Measurements from ENCODE around the gene OSBP2.
A peak's percentile ranks its signal among the peaks of the same experiment; 100 is the strongest.

The OSBP2 gene

GRCh38 chr22:30823015-30823370 lies 128.3 kb downstream of the OSBP2 start:
- Histone ChIP-seq H3K14ac (ENCODE audit: low read length) (no peak overlapping the region), H3K79me2 (ENCODE audit: control insufficient read depth, insufficient read depth, low read length, poor library complexity) (no peaks in the 10 kb centered on the region), H2BK12ac (ENCODE audit: low read length) (no peak overlapping the region), H3K4ac (ENCODE audit: low read depth, low read length) (no peak overlapping the region), H3K9me3 (ENCODE audit: insufficient read depth, low read depth, low read length) (peaks cover 2% of the 10 kb centered on the region), H4K91ac (ENCODE audit: low read depth, low read length) (no peak overlapping the region), H3K79me1 (ENCODE audit: low read length) (no peaks in the 10 kb centered on the region), H3K27me3 (ENCODE audit: insufficient read depth, low read length) (peaks cover 19% of the 10 kb centered on the region), H3K4me3 (ENCODE audit: low read depth, low read length) (no peak overlapping the region), H3K4me1 (ENCODE audit: control insufficient read depth in 1 of 2, insufficient read depth in 2 of 2, low read length in 2 of 2) (peaks cover 5 to 7% of the 10 kb centered on the region in 2 experiments), H4K8ac (ENCODE audit: low read depth, low read length) (no peak overlapping the region), H2AK5ac (ENCODE audit: low read length) (no peak overlapping the region), H3K36me3 (ENCODE audit: control insufficient read depth in 1 of 2, insufficient read depth in 2 of 2, low read length in 2 of 2) (no peaks in the 10 kb centered on the region), H3K23ac (ENCODE audit: low read length) (no peak overlapping the region), H3K27ac (ENCODE audit: low read depth, low read length) (no peak overlapping the region), H3K9ac (ENCODE audit: low read length) (no peak overlapping the region), H2AFZ (ENCODE audit: insufficient read depth, low read length, poor library complexity) (no peak overlapping the region), H2BK5ac (ENCODE audit: low read depth, low read length, poor library complexity) (no peak overlapping the region), H3K4me2 (ENCODE audit: low read length) (peak overlapping the region; percentile 76), H2BK120ac (ENCODE audit: insufficient read depth, low read length, poor library complexity) (no peak overlapping the region), H3K18ac (ENCODE audit: low read length) (no peak overlapping the region), H4K12ac (ENCODE audit: low read depth, low read length) (no peak overlapping the region)
- no CpG with 5 or more reads among the region's 11 CpGs for WGBS (ENCODE audit: extremely low coverage, insufficient coverage, insufficient read length)
- peak in 1 of 2 donors; percentile 35 for DNase-seq

GRCh38 chr22:30824096-30824495 lies 129.4 kb downstream of the OSBP2 start:
- Histone ChIP-seq H2AK5ac (ENCODE audit: low read length) (no peak overlapping the region), H3K36me3 (ENCODE audit: control insufficient read depth in 1 of 2, insufficient read depth in 2 of 2, low read length in 2 of 2) (no peaks in the 10 kb centered on the region), H4K12ac (ENCODE audit: low read depth, low read length) (no peak overlapping the region), H4K91ac (ENCODE audit: low read depth, low read length) (no peak overlapping the region), H3K4me2 (ENCODE audit: low read length) (no peak overlapping the region), H3K79me2 (ENCODE audit: control insufficient read depth, insufficient read depth, low read length, poor library complexity) (no peaks in the 10 kb centered on the region), H2BK12ac (ENCODE audit: low read length) (no peak overlapping the region), H3K4me3 (ENCODE audit: low read depth, low read length) (no peak overlapping the region), H2BK120ac (ENCODE audit: insufficient read depth, low read length, poor library complexity) (no peak overlapping the region), H3K18ac (ENCODE audit: low read length) (no peak overlapping the region), H4K8ac (ENCODE audit: low read depth, low read length) (no peak overlapping the region), H3K79me1 (ENCODE audit: low read length) (no peaks in the 10 kb centered on the region), H3K4ac (ENCODE audit: low read depth, low read length) (no peak overlapping the region), H3K4me1 (ENCODE audit: control insufficient read depth in 1 of 2, insufficient read depth in 2 of 2, low read length in 2 of 2) (peaks cover 5 to 7% of the 10 kb centered on the region in 2 experiments), H3K9ac (ENCODE audit: low read length) (no peak overlapping the region), H3K9me3 (ENCODE audit: insufficient read depth, low read depth, low read length) (peaks cover 2% of the 10 kb centered on the region), H3K23ac (ENCODE audit: low read length) (no peak overlapping the region), H3K27me3 (ENCODE audit: insufficient read depth, low read length) (peaks cover 19% of the 10 kb centered on the region), H3K14ac (ENCODE audit: low read length) (no peak overlapping the region), H2BK5ac (ENCODE audit: low read depth, low read length, poor library complexity) (no peak overlapping the region), H3K27ac (ENCODE audit: low read depth, low read length) (no peak overlapping the region), H2AFZ (ENCODE audit: insufficient read depth, low read length, poor library complexity) (no peak overlapping the region)
- WGBS (ENCODE audit: extremely low coverage, insufficient coverage, insufficient read length) = no CpG with 5 or more reads among the region's 8 CpGs
- DNase-seq = no peak

GRCh38 chr22:30824711-30825110 lies 130.0 kb downstream of the OSBP2 start:
- Histone ChIP-seq H2BK5ac (ENCODE audit: low read depth, low read length, poor library complexity) (no peak overlapping the region), H3K23ac (ENCODE audit: low read length) (no peak overlapping the region), H2BK12ac (ENCODE audit: low read length) (no peak overlapping the region), H3K4me3 (ENCODE audit: low read depth, low read length) (no peak overlapping the region), H4K91ac (ENCODE audit: low read depth, low read length) (no peak overlapping the region), H2BK120ac (ENCODE audit: insufficient read depth, low read length, poor library complexity) (no peak overlapping the region), H3K36me3 (ENCODE audit: control insufficient read depth in 1 of 2, insufficient read depth in 2 of 2, low read length in 2 of 2) (no peaks in the 10 kb centered on the region), H4K8ac (ENCODE audit: low read depth, low read length) (no peak overlapping the region), H3K27me3 (ENCODE audit: insufficient read depth, low read length) (peaks cover 19% of the 10 kb centered on the region), H3K4ac (ENCODE audit: low read depth, low read length) (no peak overlapping the region), H3K18ac (ENCODE audit: low read length) (no peak overlapping the region), H3K9me3 (ENCODE audit: insufficient read depth, low read depth, low read length) (peaks cover 2% of the 10 kb centered on the region), H3K27ac (ENCODE audit: low read depth, low read length) (no peak overlapping the region), H3K79me1 (ENCODE audit: low read length) (no peaks in the 10 kb centered on the region), H2AK5ac (ENCODE audit: low read length) (no peak overlapping the region), H4K12ac (ENCODE audit: low read depth, low read length) (no peak overlapping the region), H2AFZ (ENCODE audit: insufficient read depth, low read length, poor library complexity) (no peak overlapping the region), H3K4me1 (ENCODE audit: control insufficient read depth in 1 of 2, insufficient read depth in 2 of 2, low read length in 2 of 2) (peaks cover 5 to 7% of the 10 kb centered on the region in 2 experiments), H3K79me2 (ENCODE audit: control insufficient read depth, insufficient read depth, low read length, poor library complexity) (no peaks in the 10 kb centered on the region), H3K14ac (ENCODE audit: low read length) (no peak overlapping the region), H3K9ac (ENCODE audit: low read length) (no peak overlapping the region), H3K4me2 (ENCODE audit: low read length) (no peak overlapping the region)
- DNase-seq = no peak
- no CpG with 5 or more reads among the region's 8 CpGs for WGBS (ENCODE audit: extremely low coverage, insufficient coverage, insufficient read length)

DNA sequence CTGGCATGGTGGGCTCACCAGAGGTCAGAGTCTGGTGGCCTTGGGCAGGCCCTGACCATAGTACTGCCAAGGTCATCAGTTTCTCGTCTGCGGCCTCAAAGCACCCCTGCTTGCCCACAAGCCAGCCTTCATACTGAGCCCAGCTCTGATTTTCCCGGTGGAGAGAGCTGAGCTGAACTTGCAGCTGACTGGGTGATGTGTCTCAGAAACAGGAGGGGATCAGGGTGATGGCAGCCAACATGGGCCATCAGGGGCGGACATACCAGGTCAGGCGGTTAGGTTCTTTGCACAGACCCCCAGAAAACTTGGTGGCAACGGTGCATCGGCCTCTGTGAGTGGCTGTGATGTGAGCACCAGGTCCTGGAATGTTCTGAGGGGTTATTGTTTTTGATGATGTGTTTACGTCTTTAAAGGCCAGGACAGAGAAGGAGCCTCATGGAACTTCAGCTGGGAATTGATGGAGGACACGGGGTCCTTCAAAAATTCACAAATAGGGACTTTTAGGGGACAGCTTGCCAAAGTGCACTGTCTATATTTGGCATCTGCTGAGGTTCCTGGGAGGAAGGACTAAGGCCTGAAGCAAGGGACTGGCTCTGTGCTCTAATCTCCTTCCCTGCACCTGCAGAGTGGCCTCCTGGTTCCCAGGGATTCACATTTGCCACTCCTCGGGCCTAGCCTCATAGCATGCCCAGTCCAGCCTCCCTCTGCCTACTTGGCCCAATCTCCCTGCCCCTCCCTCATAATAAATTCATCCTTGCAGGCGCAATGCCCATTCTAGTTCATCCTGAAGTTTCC lies 131.2 kb downstream of the OSBP2 start:
- Histone ChIP-seq H3K27ac (ENCODE audit: low read depth, low read length) (no peak overlapping the region), H2AFZ (ENCODE audit: insufficient read depth, low read length, poor library complexity) (no peak overlapping the region), H4K91ac (ENCODE audit: low read depth, low read length) (no peak overlapping the region), H2AK5ac (ENCODE audit: low read length) (no peak overlapping the region), H3K4ac (ENCODE audit: low read depth, low read length) (no peak overlapping the region), H3K23ac (ENCODE audit: low read length) (no peak overlapping the region), H3K18ac (ENCODE audit: low read length) (no peak overlapping the region), H3K27me3 (ENCODE audit: insufficient read depth, low read length) (peaks cover 19% of the 10 kb centered on the region), H3K79me1 (ENCODE audit: low read length) (no peaks in the 10 kb centered on the region), H3K79me2 (ENCODE audit: control insufficient read depth, insufficient read depth, low read length, poor library complexity) (no peaks in the 10 kb centered on the region), H3K4me1 (ENCODE audit: control insufficient read depth in 1 of 2, insufficient read depth in 2 of 2, low read length in 2 of 2) (peaks cover 5 to 7% of the 10 kb centered on the region in 2 experiments), H2BK5ac (ENCODE audit: low read depth, low read length, poor library complexity) (no peak overlapping the region), H3K4me2 (ENCODE audit: low read length) (no peak overlapping the region), H3K9ac (ENCODE audit: low read length) (no peak overlapping the region), H3K14ac (ENCODE audit: low read length) (no peak overlapping the region), H4K8ac (ENCODE audit: low read depth, low read length) (no peak overlapping the region), H2BK120ac (ENCODE audit: insufficient read depth, low read length, poor library complexity) (no peak overlapping the region), H3K36me3 (ENCODE audit: control insufficient read depth in 1 of 2, insufficient read depth in 2 of 2, low read length in 2 of 2) (no peaks in the 10 kb centered on the region), H3K4me3 (ENCODE audit: low read depth, low read length) (no peak overlapping the region), H2BK12ac (ENCODE audit: low read length) (no peak overlapping the region), H3K9me3 (ENCODE audit: insufficient read depth, low read depth, low read length) (peaks cover 2% of the 10 kb centered on the region), H4K12ac (ENCODE audit: low read depth, low read length) (no peak overlapping the region)
- DNase-seq = no peak
- no CpG with 5 or more reads among the region's 11 CpGs for WGBS (ENCODE audit: extremely low coverage, insufficient coverage, insufficient read length)
